GM23248 (cell line): ENCODE data around the gene NOL6. TPM values are rescaled to one million over a fixed set of nuclear protein-coding genes. Genes with fewer than 3 reads are reported as not detected.

ENCODE experiments used
- DNase-seq: peaks from one replicate; pipeline ENCODE4 v3.0.0-alpha.2; 2015
- H2AFZ ChIP-seq: fragments of 200-600 bp; sonication (generic); 2 replicates; pipeline ENCODE4 v1.6.1; 2016; ENCODE audit warnings: antibody characterized with exemption
- H3F3A ChIP-seq: fragments of 200-600 bp; sonication (generic); 2 replicates; pipeline ENCODE4 v1.6.1; 2016; ENCODE audit warnings: mild to moderate bottlenecking, antibody characterized with exemption, mixed run types; ENCODE audit not compliant: insufficient read depth
- H3K27ac ChIP-seq: fragments of 200-600 bp; sonication (generic); 2 replicates; pipeline ENCODE4 v1.5.1; 2016; ENCODE audit warnings: mild to moderate bottlenecking
- H3K27me3 ChIP-seq: fragments of 200-600 bp; sonication (generic); replicated peaks from 2 replicates; pipeline ENCODE4 v1.6.1; 2016; ENCODE audit warnings: mild to moderate bottlenecking; ENCODE audit not compliant: insufficient read depth
- H3K36me3 ChIP-seq: fragments of 200-600 bp; sonication (generic); 2 replicates; pipeline ENCODE4 v1.6.1; 2016; ENCODE audit warnings: low read depth, mild to moderate bottlenecking
- H3K4me1 ChIP-seq: fragments of 200-600 bp; sonication (generic); 2 replicates; pipeline ENCODE4 v1.6.1; 2016; ENCODE audit warnings: mild to moderate bottlenecking; ENCODE audit not compliant: insufficient read depth
- H3K4me2 ChIP-seq: fragments of 200-600 bp; sonication (generic); one replicate; pipeline ENCODE4 v1.6.1; 2016; ENCODE audit warnings: mild to moderate bottlenecking; ENCODE audit not compliant: unreplicated experiment
- H3K4me3 ChIP-seq: fragments of 200-600 bp; sonication (generic); 2 replicates; pipeline ENCODE4 v1.5.1; 2016; ENCODE audit warnings: mild to moderate bottlenecking
- H3K79me2 ChIP-seq: fragments of 200-600 bp; sonication (generic); 2 replicates; pipeline ENCODE4 v1.6.1; 2016; ENCODE audit warnings: mild to moderate bottlenecking; ENCODE audit not compliant: insufficient read depth
- H3K9ac ChIP-seq: fragments of 200-600 bp; sonication (generic); 2 replicates; pipeline ENCODE4 v1.6.1; 2016; ENCODE audit warnings: mild to moderate bottlenecking
- H3K9me2 ChIP-seq: fragments of 200-600 bp; sonication (generic); 2 replicates; pipeline ENCODE4 v1.6.1; 2016; ENCODE audit warnings: mixed run types, mild to moderate bottlenecking, moderate library complexity; ENCODE audit not compliant: insufficient read depth
- H3K9me3 ChIP-seq: fragments of 200-600 bp; sonication (generic); one replicate; pipeline ENCODE4 v1.6.1; 2017; ENCODE audit warnings: low read depth
- H4K20me1 ChIP-seq: fragments of 200-600 bp; sonication (generic); 2 replicates; pipeline ENCODE4 v1.6.0; 2016; ENCODE audit not compliant: insufficient read depth
- EZH2 ChIP-seq: fragments of 200-600 bp; sonication (generic); IDR thresholded peaks from 2 replicates; pipeline ENCODE4 v1.6.1; 2018; ENCODE audit warnings: antibody characterized with exemption, mild to moderate bottlenecking; ENCODE audit not compliant: insufficient read depth, poor library complexity, severe bottlenecking
- EZH2phosphoT487 ChIP-seq: fragments of 200-600 bp; sonication (generic); IDR thresholded peaks from 2 replicates; pipeline ENCODE4 v1.6.1; 2018; ENCODE audit warnings: antibody characterized with exemption, moderate library complexity, mild to moderate bottlenecking, low read depth; ENCODE audit not compliant: insufficient read depth
- WGBS, 2 experiments: methylation state at CpG; one replicate each; pipeline ENCODE4 v1.1.6; 2015 to 2017; ENCODE audit warnings: low lambda C conversion rate in 2 of 2, low coverage in 1 of 2; ENCODE audit errors: missing lambda C conversion rate in 2 of 2; 5-methylcytosine and 5-hydroxymethylcytosine counted together
- in situ Hi-C: fragments of 300-500 bp; cut with MboI; formaldehyde crosslinking; loops from 2 replicates; pipeline ENCODE4 v1.15.0; 2020
- polyA plus RNA-seq: library from polyadenylated mRNA; unstranded; fragments of >200 nt; fragmentation: Nextera tagmentation; extraction: Ambion mirVana; gene quantifications from 2 replicates; pipeline ENCODE4 v1.2.1, GENCODE V29; 2016
- total RNA-seq: library from RNA; depleted of rRNA; stranded (reverse); fragments of >200 nt; shearing (Covaris generic); gene quantifications from 2 replicates; pipeline ENCODE4 v1.2.3, GENCODE V29; 2014

Gene NOL6
- total and polyA plus RNA-seq, 2 experiments from 2014 or later, result 18.0 to 31.2 TPM

GRCh38 chr9:33475357-33475756 lies 1.6 kb upstream of the NOL6 start:
- TF ChIP-seq EZH2 (no peak), EZH2phosphoT487 (no peak)
- peaks cover 18% of the 10 kb centered on the region; the same call in 1 of the 2 replicates for H3K4me1 ChIP-seq
- H3K9me2 ChIP-seq, result no peaks in the 10 kb centered on the region
- no peaks in the 10 kb centered on the region for H3K9me3 ChIP-seq
- no peaks in the 10 kb centered on the region for H3F3A ChIP-seq
- WGBS, 2 experiments, result 63 to 73% methylated on average over 1 of the region's 1 CpG
- no peaks in the 10 kb centered on the region for H3K27me3 ChIP-seq
- no peak overlapping the region for H2AFZ ChIP-seq
- no peak for DNase-seq
- H3K4me3 ChIP-seq, result no peak overlapping the region
- H3K9ac ChIP-seq, result no peak overlapping the region
- H3K36me3 ChIP-seq, result peaks cover 3% of the 10 kb centered on the region; the same call in 1 of the 2 replicates
- no peaks in the 10 kb centered on the region for H4K20me1 ChIP-seq
- peaks cover 38% of the 10 kb centered on the region for H3K79me2 ChIP-seq
- H3K27ac ChIP-seq, result no peak overlapping the region
- no peak overlapping the region for H3K4me2 ChIP-seq
- in situ Hi-C loops, result no loop called here

GRCh38 chr9:33472881-33473615 lies 676 bp downstream of the NOL6 start:
- WGBS, 2 experiments, result 8 to 9% methylated on average over 18 of the region's 18 CpGs
- H3K36me3 ChIP-seq, result peaks cover 7% of the 10 kb centered on the region; the same call in 1 of the 2 replicates
- peak overlapping the region; percentile 25; the same call in 1 of the 2 replicates for H3K27ac ChIP-seq

GRCh38 chr9:33472171-33472880 lies 1.4 kb downstream of the NOL6 start:
- in situ Hi-C loops, result loop anchor here (25.0 kb wide), 1 partner anchor 385 kb away; the partner anchor contains the start of gene SMU1
- no peak for DNase-seq
- peaks cover 38% of the 10 kb centered on the region for H3K79me2 ChIP-seq
- WGBS, 2 experiments, result 85% methylated on average over 16 of the region's 16 CpGs
- H2AFZ ChIP-seq, result no peak overlapping the region
- H4K20me1 ChIP-seq, result no peaks in the 10 kb centered on the region
- no peaks in the 10 kb centered on the region for H3K27me3 ChIP-seq
- H3K36me3 ChIP-seq, result peaks cover 11% of the 10 kb centered on the region; the same call in 1 of the 2 replicates
- TF ChIP-seq EZH2phosphoT487 (no peak), EZH2 (no peak)
- peak overlapping the region; percentile 91 for H3K9ac ChIP-seq
- H3K27ac ChIP-seq, result no peak overlapping the region
- no peaks in the 10 kb centered on the region for H3K9me3 ChIP-seq
- H3K4me1 ChIP-seq, result peaks cover 18% of the 10 kb centered on the region; the same call in 1 of the 2 replicates
- no peaks in the 10 kb centered on the region for H3K9me2 ChIP-seq
- peak overlapping the region; percentile 94 for H3K4me3 ChIP-seq
- no peaks in the 10 kb centered on the region for H3F3A ChIP-seq
- H3K4me2 ChIP-seq, result peak overlapping the region; percentile 96

More at GRCh38 chr9:33472881-33473615, 676 bp downstream of the NOL6 start:
- no peaks in the 10 kb centered on the region for H3K27me3 ChIP-seq
- TF ChIP-seq EZH2 (no peak), EZH2phosphoT487 (no peak)
- H4K20me1 ChIP-seq, result no peaks in the 10 kb centered on the region
- in situ Hi-C loops, result loop anchor here (25.0 kb wide), 1 partner anchor 386 kb away; the partner anchor contains the start of gene SMU1
- no peaks in the 10 kb centered on the region for H3K9me3 ChIP-seq
- DNase-seq, result peak; percentile 37
- H3K4me1 ChIP-seq, result peaks cover 18% of the 10 kb centered on the region; the same call in 1 of the 2 replicates
- peak overlapping the region; percentile 91 for H3K9ac ChIP-seq
- peak overlapping the region; percentile 94 for H3K4me3 ChIP-seq
- peak overlapping the region; percentile 84 for H2AFZ ChIP-seq
- H3K79me2 ChIP-seq, result peaks cover 38% of the 10 kb centered on the region
- H3K4me2 ChIP-seq, result peak overlapping the region; percentile 96
- H3K9me2 ChIP-seq, result no peaks in the 10 kb centered on the region
- H3F3A ChIP-seq, result no peaks in the 10 kb centered on the region

GRCh38 chr9:33471361-33471760 lies 2.4 kb downstream of the NOL6 start:
- WGBS, 2 experiments, result 26 to 33% methylated on average over 2 of the region's 2 CpGs

More at GRCh38 chr9:33471361-33471760, 2.4 kb downstream of the NOL6 start:
- H3K27me3 ChIP-seq, result no peaks in the 10 kb centered on the region
- H3K4me3 ChIP-seq, result no peak overlapping the region
- H3K9me2 ChIP-seq, result no peaks in the 10 kb centered on the region
- peaks cover 38% of the 10 kb centered on the region for H3K79me2 ChIP-seq
- no peak for TF ChIP-seq EZH2phosphoT487
- TF ChIP-seq EZH2, result no peak
- H3K9ac ChIP-seq, result 0 out of 2 replicates have a peak overlapping the region, but pooled peaks have one; percentile 91
- no peak overlapping the region for H3K27ac ChIP-seq
- no peak overlapping the region for H2AFZ ChIP-seq
- in situ Hi-C loops, result loop anchor here (25.0 kb wide), 1 partner anchor 384 kb away; the partner anchor contains the start of gene SMU1
- no peaks in the 10 kb centered on the region for H4K20me1 ChIP-seq
- H3K36me3 ChIP-seq, result peaks cover 18% of the 10 kb centered on the region; the same call in 1 of the 2 replicates
- no peak overlapping the region for H3K4me2 ChIP-seq
- DNase-seq, result no peak
- no peaks in the 10 kb centered on the region for H3K9me3 ChIP-seq
- peaks cover 18% of the 10 kb centered on the region; the same call in 1 of the 2 replicates for H3K4me1 ChIP-seq
- H3F3A ChIP-seq, result no peaks in the 10 kb centered on the region
